GM10248 (cell line): ENCODE results near the gene HECTD2.

Experiments
- CTCF ChIA-PET: fragments of 300-600 bp; sonication (Branson Sonifier 250); formaldehyde crosslinking; extraction: SDS; loops from one replicate; lab custom pipeline; 2021; ENCODE audit warnings: antibody characterized with exemption; lab: Yijun Ruan, JAX
- POLR2A ChIA-PET: fragments of 350-650 bp; sonication (Branson Sonifier 250); formaldehyde crosslinking; extraction: SDS; loops from one replicate; lab custom pipeline; 2020; ENCODE audit warnings: antibody characterized with exemption; lab: Yijun Ruan, JAX
- DNase-seq: peaks from one replicate; pipeline ENCODE4 v3.0.0; 2012; ENCODE audit errors: extremely low spot score
- TF ChIP-seq, protein P1 (sequence below): IDR thresholded peaks from 2 replicates; pipeline ENCODE4 v1.5.1; 2012; ENCODE audit warnings: mild to moderate bottlenecking, low read depth; ENCODE audit errors: extremely low read depth, missing control alignments, control extremely low read depth

Gene HECTD2

DNA sequence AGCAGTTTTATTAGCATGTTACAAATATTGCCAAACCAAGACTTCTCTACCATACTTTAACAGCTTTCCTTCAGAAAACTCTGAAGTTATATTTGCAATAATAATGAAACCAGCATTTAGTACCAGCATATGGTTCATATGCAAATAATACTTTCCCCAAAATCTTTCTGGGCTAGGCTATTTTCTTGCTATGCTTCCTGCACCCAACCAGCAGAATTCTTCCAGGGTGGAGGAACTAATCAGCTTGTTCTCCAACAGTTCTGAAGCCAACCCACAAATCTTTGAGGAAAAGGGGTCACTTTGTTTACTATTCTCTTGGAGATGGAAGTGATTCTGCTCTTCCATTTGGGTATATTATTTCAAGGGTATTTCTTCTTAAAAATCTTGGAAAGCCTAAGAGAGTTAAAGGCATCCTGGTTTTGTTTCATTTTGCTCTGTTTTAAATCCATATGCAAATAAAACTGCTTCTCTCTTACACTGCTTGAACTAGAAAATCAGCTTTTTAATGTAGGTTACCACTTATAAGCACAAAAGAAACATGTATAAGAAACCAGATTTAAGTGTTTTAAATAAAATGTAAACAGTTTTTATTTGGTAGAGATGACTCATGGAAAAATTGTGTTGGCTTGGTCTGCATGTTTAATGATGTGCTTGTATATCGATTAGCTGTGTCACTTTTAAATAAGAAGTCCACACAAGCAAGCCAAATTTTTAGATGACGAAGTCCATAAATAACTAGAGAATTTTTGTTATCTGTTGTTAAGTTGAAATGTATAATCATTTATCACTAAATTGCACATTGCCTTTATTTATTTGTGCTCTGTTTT, 103.7 kb downstream of the HECTD2 start:
- ChIA-PET POLR2A (no interaction called here), CTCF (interaction anchor here (1.2 to 1.7 kb wide), 3 partner anchors 15 to 122 kb away, joined by 3 to 5 read pairs (median 3); no protein-coding TSS in a partner anchor)
- TF ChIP-seq, protein P1, sequence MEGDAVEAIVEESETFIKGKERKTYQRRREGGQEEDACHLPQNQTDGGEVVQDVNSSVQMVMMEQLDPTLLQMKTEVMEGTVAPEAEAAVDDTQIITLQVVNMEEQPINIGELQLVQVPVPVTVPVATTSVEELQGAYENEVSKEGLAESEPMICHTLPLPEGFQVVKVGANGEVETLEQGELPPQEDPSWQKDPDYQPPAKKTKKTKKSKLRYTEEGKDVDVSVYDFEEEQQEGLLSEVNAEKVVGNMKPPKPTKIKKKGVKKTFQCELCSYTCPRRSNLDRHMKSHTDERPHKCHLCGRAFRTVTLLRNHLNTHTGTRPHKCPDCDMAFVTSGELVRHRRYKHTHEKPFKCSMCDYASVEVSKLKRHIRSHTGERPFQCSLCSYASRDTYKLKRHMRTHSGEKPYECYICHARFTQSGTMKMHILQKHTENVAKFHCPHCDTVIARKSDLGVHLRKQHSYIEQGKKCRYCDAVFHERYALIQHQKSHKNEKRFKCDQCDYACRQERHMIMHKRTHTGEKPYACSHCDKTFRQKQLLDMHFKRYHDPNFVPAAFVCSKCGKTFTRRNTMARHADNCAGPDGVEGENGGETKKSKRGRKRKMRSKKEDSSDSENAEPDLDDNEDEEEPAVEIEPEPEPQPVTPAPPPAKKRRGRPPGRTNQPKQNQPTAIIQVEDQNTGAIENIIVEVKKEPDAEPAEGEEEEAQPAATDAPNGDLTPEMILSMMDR, result no peak
- DNase-seq, result no peak

DNA sequence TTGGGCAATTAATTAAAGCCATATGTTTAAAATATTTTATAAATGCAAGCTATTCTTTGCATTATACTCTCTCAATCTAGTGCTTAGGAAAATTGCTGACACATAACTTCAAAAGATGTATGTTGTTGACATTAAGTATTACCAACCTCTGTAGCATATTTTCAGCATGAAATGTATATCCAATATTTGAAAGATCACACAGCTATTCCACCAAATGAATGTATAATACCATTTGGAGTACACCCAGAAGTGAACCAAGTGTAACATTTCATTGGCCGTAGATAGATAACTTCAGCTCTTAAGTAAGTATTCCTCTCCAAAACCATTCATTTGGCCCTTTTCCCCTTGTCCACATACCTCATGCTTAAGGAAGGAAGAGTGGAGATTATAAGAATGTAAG, 104.6 kb downstream of the HECTD2 start:
- DNase-seq, result no peak
- ChIA-PET CTCF (interaction anchor here (1.2 to 1.4 kb wide), 2 partner anchors 16 to 79 kb away, joined by 3 read pairs; no protein-coding TSS in a partner anchor), POLR2A (no interaction called here)
- TF ChIP-seq, protein P1, result no peak

DNA sequence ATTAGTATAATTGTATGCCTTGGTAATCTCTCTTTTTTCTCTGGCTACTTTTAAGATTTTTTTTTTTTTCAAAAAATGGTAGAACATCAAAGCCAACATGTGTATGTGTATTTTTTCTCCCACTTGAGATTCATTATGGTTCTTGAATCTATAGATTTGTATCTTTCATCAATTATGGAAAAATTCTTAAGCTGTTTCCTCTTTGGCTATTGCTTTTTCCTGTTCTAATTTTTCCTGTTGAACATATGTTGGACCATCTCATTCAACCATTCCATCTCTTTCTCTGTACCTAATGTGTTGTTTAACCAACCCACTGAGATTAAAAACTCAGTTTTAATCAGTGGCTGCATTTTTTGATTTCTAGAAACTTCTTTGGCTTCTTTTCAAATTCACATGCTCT, 107.2 kb downstream of the HECTD2 start:
- TF ChIP-seq, protein P1, result no peak
- POLR2A ChIA-PET, result no interaction called here
- DNase-seq, result no peak
- CTCF ChIA-PET, result no interaction called here

DNA sequence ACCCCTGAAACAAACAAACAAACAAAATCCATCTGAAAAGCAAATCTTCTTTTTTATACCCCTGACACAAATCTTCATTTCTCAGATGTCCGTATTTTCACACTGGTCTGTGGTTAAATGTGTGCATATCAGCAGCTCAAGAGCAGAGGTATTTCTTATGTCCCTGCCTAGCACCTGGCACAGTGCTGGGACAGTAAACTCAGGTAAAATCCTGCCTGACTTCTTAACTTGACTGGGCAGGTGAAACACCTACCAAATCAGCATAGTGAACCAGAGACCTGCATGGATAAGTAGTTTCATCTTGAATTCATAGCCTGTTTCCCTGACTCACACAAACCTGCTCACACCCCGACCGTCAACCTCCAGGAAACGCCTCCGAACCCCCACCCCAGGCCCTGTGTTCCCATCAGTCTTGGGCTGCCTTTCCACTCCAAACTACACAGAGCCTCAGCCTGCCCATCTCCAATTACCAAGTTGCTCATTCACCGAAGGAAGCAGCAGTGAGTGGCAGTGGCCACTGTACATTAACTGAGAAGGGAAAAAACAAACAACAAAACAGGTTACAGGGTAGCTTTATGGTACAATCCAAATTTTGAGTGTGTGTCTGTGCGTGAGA, 109.9 kb downstream of the HECTD2 start:
- CTCF ChIA-PET, result interaction anchor here (1.5 kb wide), 1 partner anchor 33 kb away, joined by 3 read pairs; no protein-coding TSS in a partner anchor
- POLR2A ChIA-PET, result no interaction called here
- TF ChIP-seq, protein P1, result no peak
- DNase-seq, result no peak

DNA sequence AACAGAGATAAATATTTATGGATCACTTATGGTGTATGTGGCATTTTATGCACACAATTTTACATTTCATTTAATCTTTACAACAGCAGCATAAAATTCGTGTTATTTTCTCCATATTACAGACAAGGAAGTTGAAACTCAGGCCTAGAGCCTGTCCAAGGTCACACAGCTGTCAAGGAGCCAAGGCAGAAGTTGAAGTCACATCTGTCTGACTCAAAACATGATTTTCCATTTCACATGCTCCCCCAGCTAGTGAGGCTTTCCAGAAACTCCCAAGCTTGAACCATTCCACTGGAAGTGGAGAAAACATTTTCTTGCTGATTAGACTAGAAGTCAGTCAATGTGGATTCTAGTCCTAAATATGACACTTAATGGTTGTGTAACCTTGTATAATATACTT, 110.5 kb downstream of the HECTD2 start:
- no peak for DNase-seq
- TF ChIP-seq, protein P1, result no peak
- ChIA-PET CTCF (interaction anchor here (1.5 kb wide), 1 partner anchor 32 kb away, joined by 3 read pairs; no protein-coding TSS in a partner anchor), POLR2A (no interaction called here)

DNA sequence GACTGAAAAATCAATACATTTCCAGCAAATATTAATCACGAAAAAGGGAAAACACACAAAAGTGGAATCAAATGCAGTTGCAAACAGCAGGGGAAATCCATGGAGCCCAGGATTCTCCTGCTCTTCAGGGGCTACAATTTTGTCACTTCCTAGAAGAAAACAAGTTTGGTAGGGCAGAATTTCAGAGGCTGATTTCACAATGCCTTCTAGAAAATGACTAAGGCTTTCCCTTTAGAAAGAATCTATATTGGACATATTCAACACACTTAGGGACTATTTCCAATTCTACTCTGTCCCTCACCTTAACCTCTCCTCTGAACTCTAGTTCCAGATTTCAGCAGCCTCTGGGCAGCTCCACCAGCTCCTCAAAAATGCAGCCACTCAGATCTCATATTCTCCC, 111.3 kb downstream of the HECTD2 start:
- POLR2A ChIA-PET, result no interaction called here
- no peak for DNase-seq
- CTCF ChIA-PET, result interaction anchor here (1.5 kb wide), 1 partner anchor 31 kb away, joined by 3 read pairs; no protein-coding TSS in a partner anchor
- TF ChIP-seq, protein P1, result no peak
